GM19463 (cell line): ENCODE results near the gene TBKBP1.

Source experiments
- ATAC-seq: cut with Tn5 transposase; IDR thresholded peaks from one replicate; pipeline ENCODE4 v1.9.1; 2021; ENCODE audit warnings: mild to moderate bottlenecking, moderate library complexity; ENCODE audit not compliant: unreplicated experiment

TBKBP1 gene

GRCh38 chr17:47760409-47761140 is 66.6 kb downstream of the TBKBP1 start:
- no peak for ATAC-seq
